Measurements from ENCODE around the gene USH2A.

DNA sequence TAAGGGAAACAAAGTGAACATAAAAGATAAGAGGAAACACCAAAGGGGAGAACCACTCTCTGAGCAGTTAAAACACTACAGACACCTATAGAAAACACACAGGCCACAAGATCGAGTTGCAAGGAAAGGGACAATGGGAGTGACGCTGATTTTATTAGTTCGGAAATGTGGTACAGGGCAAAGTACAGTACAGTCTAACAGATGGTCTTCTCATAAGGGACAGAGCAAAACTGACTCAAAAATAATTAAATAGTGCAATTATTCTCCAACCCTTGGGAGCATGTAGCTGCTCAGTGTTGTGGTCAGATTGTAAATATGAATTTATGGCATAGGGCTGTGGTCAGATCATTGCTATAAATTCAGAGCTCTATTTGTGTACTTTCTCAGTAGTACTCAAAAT, 352.0 kb downstream of the USH2A start:
- TF ChIP-seq, protein P1, sequence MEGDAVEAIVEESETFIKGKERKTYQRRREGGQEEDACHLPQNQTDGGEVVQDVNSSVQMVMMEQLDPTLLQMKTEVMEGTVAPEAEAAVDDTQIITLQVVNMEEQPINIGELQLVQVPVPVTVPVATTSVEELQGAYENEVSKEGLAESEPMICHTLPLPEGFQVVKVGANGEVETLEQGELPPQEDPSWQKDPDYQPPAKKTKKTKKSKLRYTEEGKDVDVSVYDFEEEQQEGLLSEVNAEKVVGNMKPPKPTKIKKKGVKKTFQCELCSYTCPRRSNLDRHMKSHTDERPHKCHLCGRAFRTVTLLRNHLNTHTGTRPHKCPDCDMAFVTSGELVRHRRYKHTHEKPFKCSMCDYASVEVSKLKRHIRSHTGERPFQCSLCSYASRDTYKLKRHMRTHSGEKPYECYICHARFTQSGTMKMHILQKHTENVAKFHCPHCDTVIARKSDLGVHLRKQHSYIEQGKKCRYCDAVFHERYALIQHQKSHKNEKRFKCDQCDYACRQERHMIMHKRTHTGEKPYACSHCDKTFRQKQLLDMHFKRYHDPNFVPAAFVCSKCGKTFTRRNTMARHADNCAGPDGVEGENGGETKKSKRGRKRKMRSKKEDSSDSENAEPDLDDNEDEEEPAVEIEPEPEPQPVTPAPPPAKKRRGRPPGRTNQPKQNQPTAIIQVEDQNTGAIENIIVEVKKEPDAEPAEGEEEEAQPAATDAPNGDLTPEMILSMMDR (IDR thresholded peaks at IDR 0.05; ENCODE audit: low read length): no peak
- TF ChIP-seq EZH2 (optimal IDR thresholded peaks at IDR 0.05; ENCODE audit: low read depth, low read length) (no peak), EZH2phosphoT487 (IDR thresholded peaks at IDR 0.05; ENCODE audit: low read length) (no peak)
